GM23248 (cell line): ENCODE results near the gene SLC28A3. TPM values are rescaled to one million over a fixed set of nuclear protein-coding genes. Genes with fewer than 3 reads are reported as not detected.
A peak's percentile ranks its signal among the peaks of the same experiment; 100 is the strongest.

Experiments used
- DNase-seq: peaks from one replicate; pipeline ENCODE4 v3.0.0-alpha.2; 2015
- H2AFZ ChIP-seq: fragments of 200-600 bp; sonication (generic); 2 replicates; pipeline ENCODE4 v1.6.1; 2016; ENCODE audit warnings: antibody characterized with exemption
- H3F3A ChIP-seq: fragments of 200-600 bp; sonication (generic); 2 replicates; pipeline ENCODE4 v1.6.1; 2016; ENCODE audit warnings: mild to moderate bottlenecking, antibody characterized with exemption, mixed run types; ENCODE audit not compliant: insufficient read depth
- H3K27ac ChIP-seq: fragments of 200-600 bp; sonication (generic); 2 replicates; pipeline ENCODE4 v1.5.1; 2016; ENCODE audit warnings: mild to moderate bottlenecking
- H3K27me3 ChIP-seq: fragments of 200-600 bp; sonication (generic); replicated peaks from 2 replicates; pipeline ENCODE4 v1.6.1; 2016; ENCODE audit warnings: mild to moderate bottlenecking; ENCODE audit not compliant: insufficient read depth
- H3K36me3 ChIP-seq: fragments of 200-600 bp; sonication (generic); 2 replicates; pipeline ENCODE4 v1.6.1; 2016; ENCODE audit warnings: low read depth, mild to moderate bottlenecking
- H3K4me1 ChIP-seq: fragments of 200-600 bp; sonication (generic); 2 replicates; pipeline ENCODE4 v1.6.1; 2016; ENCODE audit warnings: mild to moderate bottlenecking; ENCODE audit not compliant: insufficient read depth
- H3K4me2 ChIP-seq: fragments of 200-600 bp; sonication (generic); one replicate; pipeline ENCODE4 v1.6.1; 2016; ENCODE audit warnings: mild to moderate bottlenecking; ENCODE audit not compliant: unreplicated experiment
- H3K4me3 ChIP-seq: fragments of 200-600 bp; sonication (generic); 2 replicates; pipeline ENCODE4 v1.5.1; 2016; ENCODE audit warnings: mild to moderate bottlenecking
- H3K79me2 ChIP-seq: fragments of 200-600 bp; sonication (generic); 2 replicates; pipeline ENCODE4 v1.6.1; 2016; ENCODE audit warnings: mild to moderate bottlenecking; ENCODE audit not compliant: insufficient read depth
- H3K9ac ChIP-seq: fragments of 200-600 bp; sonication (generic); 2 replicates; pipeline ENCODE4 v1.6.1; 2016; ENCODE audit warnings: mild to moderate bottlenecking
- H3K9me2 ChIP-seq: fragments of 200-600 bp; sonication (generic); 2 replicates; pipeline ENCODE4 v1.6.1; 2016; ENCODE audit warnings: mixed run types, mild to moderate bottlenecking, moderate library complexity; ENCODE audit not compliant: insufficient read depth
- H3K9me3 ChIP-seq: fragments of 200-600 bp; sonication (generic); one replicate; pipeline ENCODE4 v1.6.1; 2017; ENCODE audit warnings: low read depth
- H4K20me1 ChIP-seq: fragments of 200-600 bp; sonication (generic); 2 replicates; pipeline ENCODE4 v1.6.0; 2016; ENCODE audit not compliant: insufficient read depth
- EZH2 ChIP-seq: fragments of 200-600 bp; sonication (generic); IDR thresholded peaks from 2 replicates; pipeline ENCODE4 v1.6.1; 2018; ENCODE audit warnings: antibody characterized with exemption, mild to moderate bottlenecking; ENCODE audit not compliant: insufficient read depth, poor library complexity, severe bottlenecking
- EZH2phosphoT487 ChIP-seq: fragments of 200-600 bp; sonication (generic); IDR thresholded peaks from 2 replicates; pipeline ENCODE4 v1.6.1; 2018; ENCODE audit warnings: antibody characterized with exemption, moderate library complexity, mild to moderate bottlenecking, low read depth; ENCODE audit not compliant: insufficient read depth
- WGBS, 2 experiments: methylation state at CpG; one replicate each; pipeline ENCODE4 v1.1.6; 2015 to 2017; ENCODE audit warnings: low lambda C conversion rate in 2 of 2, low coverage in 1 of 2; ENCODE audit errors: missing lambda C conversion rate in 2 of 2; 5-methylcytosine and 5-hydroxymethylcytosine counted together
- in situ Hi-C: fragments of 300-500 bp; cut with MboI; formaldehyde crosslinking; loops from 2 replicates; pipeline ENCODE4 v1.15.0; 2020
- polyA plus RNA-seq: library from polyadenylated mRNA; unstranded; fragments of >200 nt; fragmentation: Nextera tagmentation; extraction: Ambion mirVana; gene quantifications from 2 replicates; pipeline ENCODE4 v1.2.1, GENCODE V29; 2016
- total RNA-seq: library from RNA; depleted of rRNA; stranded (reverse); fragments of >200 nt; shearing (Covaris generic); gene quantifications from 2 replicates; pipeline ENCODE4 v1.2.3, GENCODE V29; 2014

Gene SLC28A3
- total and polyA plus RNA-seq, 2 experiments from 2014 or later = 0.11 to 0.32 TPM

GRCh38 chr9:84318981-84319380 lies 21.6 kb downstream of the SLC28A3 start:
- DNase-seq = no peak
- Histone ChIP-seq H3K4me3 (no peak overlapping the region), H3K27me3 (no peaks in the 10 kb centered on the region), H4K20me1 (no peaks in the 10 kb centered on the region), H3F3A (no peaks in the 10 kb centered on the region), H3K36me3 (no peaks in the 10 kb centered on the region), H3K4me1 (peaks cover 4% of the 10 kb centered on the region), H3K79me2 (no peaks in the 10 kb centered on the region), H3K9me3 (no peaks in the 10 kb centered on the region), H3K9ac (no peak overlapping the region), H3K27ac (no peak overlapping the region), H3K9me2 (no peaks in the 10 kb centered on the region), H3K4me2 (no peak overlapping the region), H2AFZ (no peak overlapping the region)
- 91 to 96% methylated on average over 2 of the region's 2 CpGs for WGBS, 2 experiments
- TF ChIP-seq EZH2 (no peak), EZH2phosphoT487 (no peak)
- in situ Hi-C loops = no loop called here

- no peaks in the 10 kb centered on the region for H3K36me3 ChIP-seq
- H2AFZ ChIP-seq = no peak overlapping the region
- in situ Hi-C loops = no loop called here
- no peaks in the 10 kb centered on the region for H3K9me2 ChIP-seq
- no peaks in the 10 kb centered on the region for H3K27me3 ChIP-seq
- no peak overlapping the region for H3K9ac ChIP-seq
- H3K4me2 ChIP-seq = no peak overlapping the region
- no peak overlapping the region for H3K27ac ChIP-seq
- H3K4me3 ChIP-seq = no peak overlapping the region
- no peaks in the 10 kb centered on the region for H3K79me2 ChIP-seq
- TF ChIP-seq EZH2phosphoT487 (no peak), EZH2 (no peak)
- peaks cover 4% of the 10 kb centered on the region for H3K4me1 ChIP-seq
- H3F3A ChIP-seq = no peaks in the 10 kb centered on the region
- H4K20me1 ChIP-seq = no peaks in the 10 kb centered on the region
- no peaks in the 10 kb centered on the region for H3K9me3 ChIP-seq
- WGBS, 2 experiments = 94 to 95% methylated on average over 2 of the region's 2 CpGs
- DNase-seq = no peak
Measured at GRCh38 chr9:84317563-84317962, 23.0 kb downstream of the SLC28A3 start.

- Histone ChIP-seq H3K36me3 (no peaks in the 10 kb centered on the region), H3K27ac (no peak overlapping the region), H3K79me2 (no peaks in the 10 kb centered on the region), H4K20me1 (no peaks in the 10 kb centered on the region), H2AFZ (peak overlapping the region; percentile 83), H3K27me3 (no peaks in the 10 kb centered on the region), H3K4me2 (peak overlapping the region; percentile 69), H3K9me3 (no peaks in the 10 kb centered on the region), H3K9ac (no peak overlapping the region), H3K9me2 (no peaks in the 10 kb centered on the region), H3F3A (no peaks in the 10 kb centered on the region), H3K4me3 (no peak overlapping the region), H3K4me1 (peaks cover 4% of the 10 kb centered on the region)
- in situ Hi-C loops = no loop called here
- WGBS, 2 experiments = 10 to 14% methylated on average over 8 of the region's 8 CpGs
- no peak for TF ChIP-seq EZH2phosphoT487
- no peak for TF ChIP-seq EZH2
- DNase-seq = peak; percentile 70
Measured at GRCh38 chr9:84315278-84315877, 25.2 kb downstream of the SLC28A3 start.

GRCh38 chr9:84314306-84314705 lies 26.3 kb downstream of the SLC28A3 start:
- Histone ChIP-seq H3K9me3 (no peaks in the 10 kb centered on the region), H3K4me1 (peaks cover 4% of the 10 kb centered on the region), H3K9me2 (no peaks in the 10 kb centered on the region), H3K27ac (no peak overlapping the region), H3K9ac (no peak overlapping the region), H3K79me2 (no peaks in the 10 kb centered on the region), H3K4me3 (no peak overlapping the region), H3K4me2 (no peak overlapping the region), H2AFZ (no peak overlapping the region), H4K20me1 (no peaks in the 10 kb centered on the region), H3K36me3 (no peaks in the 10 kb centered on the region), H3F3A (no peaks in the 10 kb centered on the region), H3K27me3 (no peaks in the 10 kb centered on the region)
- DNase-seq = no peak
- WGBS, 2 experiments = 46 to 68% methylated on average over 2 of the region's 2 CpGs
- TF ChIP-seq EZH2phosphoT487 = no peak
- no peak for TF ChIP-seq EZH2
- in situ Hi-C loops = no loop called here

GRCh38 chr9:84310883-84311282 lies 29.7 kb downstream of the SLC28A3 start:
- 75 to 78% methylated on average over 2 of the region's 2 CpGs for WGBS, 2 experiments
- in situ Hi-C loops = no loop called here
- H3F3A ChIP-seq = no peaks in the 10 kb centered on the region

More at GRCh38 chr9:84310883-84311282, 29.7 kb downstream of the SLC28A3 start:
- no peak for TF ChIP-seq EZH2phosphoT487
- no peak for TF ChIP-seq EZH2
- Histone ChIP-seq H3K79me2 (no peaks in the 10 kb centered on the region), H3K4me2 (no peak overlapping the region), H3K36me3 (no peaks in the 10 kb centered on the region), H3K9me3 (no peaks in the 10 kb centered on the region), H3K9me2 (no peaks in the 10 kb centered on the region), H3K27me3 (no peaks in the 10 kb centered on the region), H3K4me1 (no peaks in the 10 kb centered on the region), H2AFZ (no peak overlapping the region), H4K20me1 (no peaks in the 10 kb centered on the region), H3K9ac (no peak overlapping the region), H3K4me3 (no peak overlapping the region), H3K27ac (no peak overlapping the region)
- no peak for DNase-seq
